ENCODE measurements around the gene F13A1.

DNA sequence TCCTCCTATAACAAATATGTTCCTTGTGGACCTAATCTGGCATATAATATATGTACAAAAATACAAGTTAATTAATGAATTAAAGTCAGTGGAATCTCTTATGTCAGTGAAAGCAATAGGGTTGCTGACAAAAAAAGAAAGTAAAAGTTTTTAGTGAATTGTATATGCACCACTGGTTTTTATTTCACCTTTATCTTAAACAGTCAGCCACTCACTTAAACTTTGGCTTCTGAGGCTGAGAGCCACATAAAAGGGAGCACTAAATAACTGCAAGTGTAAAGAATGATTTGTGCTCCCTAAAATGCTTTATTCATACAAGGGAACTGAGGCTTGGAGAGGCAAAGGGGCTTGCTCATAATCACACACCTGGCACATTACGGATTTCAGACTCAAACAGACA lies 9.9 kb upstream of the F13A1 start:
- TF ChIP-seq, protein P1, sequence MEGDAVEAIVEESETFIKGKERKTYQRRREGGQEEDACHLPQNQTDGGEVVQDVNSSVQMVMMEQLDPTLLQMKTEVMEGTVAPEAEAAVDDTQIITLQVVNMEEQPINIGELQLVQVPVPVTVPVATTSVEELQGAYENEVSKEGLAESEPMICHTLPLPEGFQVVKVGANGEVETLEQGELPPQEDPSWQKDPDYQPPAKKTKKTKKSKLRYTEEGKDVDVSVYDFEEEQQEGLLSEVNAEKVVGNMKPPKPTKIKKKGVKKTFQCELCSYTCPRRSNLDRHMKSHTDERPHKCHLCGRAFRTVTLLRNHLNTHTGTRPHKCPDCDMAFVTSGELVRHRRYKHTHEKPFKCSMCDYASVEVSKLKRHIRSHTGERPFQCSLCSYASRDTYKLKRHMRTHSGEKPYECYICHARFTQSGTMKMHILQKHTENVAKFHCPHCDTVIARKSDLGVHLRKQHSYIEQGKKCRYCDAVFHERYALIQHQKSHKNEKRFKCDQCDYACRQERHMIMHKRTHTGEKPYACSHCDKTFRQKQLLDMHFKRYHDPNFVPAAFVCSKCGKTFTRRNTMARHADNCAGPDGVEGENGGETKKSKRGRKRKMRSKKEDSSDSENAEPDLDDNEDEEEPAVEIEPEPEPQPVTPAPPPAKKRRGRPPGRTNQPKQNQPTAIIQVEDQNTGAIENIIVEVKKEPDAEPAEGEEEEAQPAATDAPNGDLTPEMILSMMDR (IDR thresholded peaks at IDR 0.05) = no peak
- no peak for TF ChIP-seq POLR2A (IDR thresholded peaks at IDR 0.05)
